Testis (tissue), 3 donors: Measurements from ENCODE around the gene MCRS1. TPM values are rescaled to one million over a fixed set of nuclear protein-coding genes. Genes with fewer than 3 reads are reported as not detected.

ENCODE experiments used
- DNase-seq: peaks from one replicate; pipeline ENCODE4 v3.0.0-alpha.2; 2019
- H3K27ac ChIP-seq, 2 donors: fragments of 200-600 bp; sonication (generic); one replicate each; pipeline ENCODE4 v1.5.1; 2019
- H3K27me3 ChIP-seq: fragments of 200-600 bp; sonication (generic); one replicate; pipeline ENCODE4 v1.5.1; 2019
- H3K36me3 ChIP-seq: fragments of 200-600 bp; sonication (generic); one replicate; pipeline ENCODE4 v1.5.1; 2017; ENCODE audit warnings: low read depth; ENCODE audit errors: missing control alignments
- H3K4me1 ChIP-seq: fragments of 200-600 bp; sonication (generic); one replicate; pipeline ENCODE4 v1.5.1; 2019
- H3K4me3 ChIP-seq, 2 donors: fragments of 200-600 bp; sonication (generic); one replicate each; pipeline ENCODE4 v1.5.1; 2017 to 2019
- H3K9me3 ChIP-seq: fragments of 200-600 bp; sonication (generic); one replicate; pipeline ENCODE4 v1.5.1; 2017
- CTCF ChIP-seq, 3 experiments: fragments of 450-650 bp in 2 of 3; fragments of 200-600 bp in 1 of 3; sonication (generic) in 1 of 3; IDR thresholded peaks; one replicate each; pipeline ENCODE4 v1.5.1; 2016 to 2019; ENCODE audit warnings: antibody characterized with exemption in 3 of 3, mild to moderate bottlenecking in 2 of 3, moderate library complexity in 1 of 3
- POLR2A ChIP-seq: fragments of 450-650 bp; IDR thresholded peaks from one replicate; pipeline ENCODE4 v1.6.1; 2017; ENCODE audit warnings: antibody characterized with exemption, mild to moderate bottlenecking, moderate library complexity
- WGBS, 2 donors: methylation state at CpG; one replicate each; pipeline ENCODE4 v1.1.5; 2018; 5-methylcytosine and 5-hydroxymethylcytosine counted together
- intact Hi-C: fragments of 100-400 bp; cut with DNase I; formaldehyde crosslinking; loops from one replicate; pipeline ENCODE4 v1.15.1; 2023; ENCODE audit warnings: low total_unique reads
- polyA plus RNA-seq: library from polyadenylated mRNA; stranded (reverse); fragments of 350-450 nt; fragmentation: Illumina TruSeq; extraction: RNeasy Lipid Tissue Mini Kit (QIAGEN cat#74804); gene quantifications from one replicate; pipeline ENCODE4 v1.2.3, GENCODE V29; 2014; ENCODE audit warnings: low read depth, low replicate concordance; ENCODE audit not compliant: insufficient read depth
- total RNA-seq, 2 donors: library from RNA; depleted of rRNA; stranded (reverse); fragments of >200 nt; gene quantifications; one replicate each; pipeline ENCODE4 v1.2.3, GENCODE V29; 2016

Gene MCRS1
- total and polyA plus RNA-seq, 3 donors from 2014 or later: 95.8 to 105 (median 104) TPM

- intact Hi-C loops: no loop called here
- H3K4me3 ChIP-seq: no peak overlapping the region
- no peaks in the 10 kb centered on the region for H3K4me1 ChIP-seq
- no peak for TF ChIP-seq CTCF (IDR thresholded peaks at IDR 0.05)
- TF ChIP-seq POLR2A: no peak
- WGBS, 2 donors: 78% methylated on average over 6 of the region's 6 CpGs
- no peaks in the 10 kb centered on the region for H3K27me3 ChIP-seq
- no peaks in the 10 kb centered on the region for H3K9me3 ChIP-seq
- no peaks in the 10 kb centered on the region for H3K36me3 ChIP-seq
- no peak overlapping the region for H3K27ac ChIP-seq
- DNase-seq: no peak
These were observed 43.1 kb downstream of the MCRS1 start for GRCh38 chr12:49524660-49525324.

GRCh38 chr12:49521389-49521788, 46.6 kb downstream of the MCRS1 start:
- no peaks in the 10 kb centered on the region for H3K4me1 ChIP-seq
- intact Hi-C loops: no loop called here
- H3K27ac ChIP-seq: no peak overlapping the region
- no peaks in the 10 kb centered on the region for H3K27me3 ChIP-seq
- TF ChIP-seq CTCF (IDR thresholded peaks at IDR 0.05) (no peak), POLR2A (no peak)
- H3K9me3 ChIP-seq: no peaks in the 10 kb centered on the region
- no peaks in the 10 kb centered on the region for H3K36me3 ChIP-seq
- H3K4me3 ChIP-seq: no peak overlapping the region
- 74 to 76% methylated on average over 4 of the region's 4 CpGs for WGBS, 2 donors
- no peak for DNase-seq

GRCh38 chr12:49519574-49519936, 48.4 kb downstream of the MCRS1 start:
- Histone ChIP-seq H3K4me3 (no peak overlapping the region), H3K9me3 (no peaks in the 10 kb centered on the region), H3K4me1 (no peaks in the 10 kb centered on the region), H3K27ac (no peak overlapping the region), H3K27me3 (no peaks in the 10 kb centered on the region), H3K36me3 (no peaks in the 10 kb centered on the region)
- TF ChIP-seq CTCF (IDR thresholded peaks at IDR 0.05) (no peak), POLR2A (no peak)
- 94 to 96% methylated on average over 5 of the region's 5 CpGs for WGBS, 2 donors
- intact Hi-C loops: loop anchor here (10.0 kb wide), 1 partner anchor 175 kb away; the partner anchor contains the start of gene DNAJC22
- no peak for DNase-seq

- no peak overlapping the region for H3K27ac ChIP-seq
- intact Hi-C loops: loop anchor here (10.0 kb wide), 1 partner anchor 174 kb away; the partner anchor contains the start of gene DNAJC22
- no peaks in the 10 kb centered on the region for H3K36me3 ChIP-seq
- no peaks in the 10 kb centered on the region for H3K9me3 ChIP-seq
- H3K27me3 ChIP-seq: no peaks in the 10 kb centered on the region
- no peak overlapping the region for H3K4me3 ChIP-seq
- DNase-seq: no peak
- 76 to 92% methylated on average over 2 of the region's 2 CpGs for WGBS, 2 donors
- TF ChIP-seq POLR2A: no peak
- H3K4me1 ChIP-seq: no peaks in the 10 kb centered on the region
These were observed 48.9 kb downstream of the MCRS1 start for GRCh38 chr12:49518914-49519573.

- Histone ChIP-seq H3K27me3 (no peaks in the 10 kb centered on the region), H3K36me3 (no peaks in the 10 kb centered on the region), H3K4me3 (no peak overlapping the region), H3K9me3 (no peaks in the 10 kb centered on the region), H3K27ac (no peak overlapping the region), H3K4me1 (no peaks in the 10 kb centered on the region)
- no peak for DNase-seq
- 88 to 92% methylated on average over 5 of the region's 5 CpGs for WGBS, 2 donors
- no peak for TF ChIP-seq POLR2A
- no peak for TF ChIP-seq CTCF (IDR thresholded peaks at IDR 0.05)
- intact Hi-C loops: loop anchor here (10.0 kb wide), 1 partner anchor 170 kb away; the partner anchor contains the start of gene DNAJC22
These were observed 52.7 kb downstream of the MCRS1 start for GRCh38 chr12:49515266-49515665.
